Activated CD4-positive, CD25-positive, alpha-beta regulatory T cell treated with anti-CD3 and anti-CD28 coated beads, Interleukin-2, amount 50 U/mL, for 72 hours (primary cell): ENCODE results near the gene CNNM2.
"Not testable (repeated sequence)": the region's sequence is repeated elsewhere in the genome, so short reads cannot be mapped to it uniquely, and the experiment has no call there.

ENCODE experiments used
- DNase-seq: peaks from one replicate; pipeline ENCODE4 v3.0.0; 2021

The CNNM2 gene

DNA sequence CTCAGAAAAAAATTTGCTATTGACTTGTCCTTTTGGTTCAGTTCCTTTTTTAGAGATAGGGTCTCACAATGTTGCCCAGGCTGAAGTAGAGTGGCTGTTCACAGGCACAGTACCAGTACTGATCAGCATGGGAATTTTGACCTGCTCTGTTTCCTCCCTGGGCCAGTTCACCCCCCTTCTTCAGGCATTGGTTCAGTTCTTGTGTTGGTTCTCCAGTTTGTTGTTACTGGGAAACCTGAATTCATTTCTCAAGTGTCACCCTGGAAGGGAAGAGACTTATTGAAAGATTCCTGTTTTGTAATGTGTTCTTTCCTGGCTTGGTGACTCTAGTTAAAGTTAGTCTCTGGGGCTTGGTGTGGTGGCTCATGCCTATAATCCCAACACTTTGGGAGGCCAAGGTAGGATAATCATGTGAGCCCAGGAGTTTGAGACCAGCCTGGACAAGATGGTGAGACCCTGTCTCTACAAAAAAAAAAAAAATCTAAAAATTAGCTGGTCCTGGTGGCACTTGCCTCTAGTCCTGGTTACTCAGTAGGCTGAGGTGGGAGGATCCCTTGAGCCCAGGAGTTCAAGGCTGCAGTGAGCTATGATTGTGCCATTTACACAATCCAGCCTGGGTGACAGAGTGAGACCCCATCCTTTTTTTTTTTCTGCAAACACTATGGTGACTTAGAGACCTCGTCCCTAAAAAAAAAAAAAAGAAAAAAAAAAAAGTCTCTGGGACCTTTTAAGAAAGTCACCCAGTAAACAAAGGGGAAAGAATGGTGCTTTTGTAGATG, 52.7 kb downstream of the CNNM2 start:
- no peak for DNase-seq

DNA sequence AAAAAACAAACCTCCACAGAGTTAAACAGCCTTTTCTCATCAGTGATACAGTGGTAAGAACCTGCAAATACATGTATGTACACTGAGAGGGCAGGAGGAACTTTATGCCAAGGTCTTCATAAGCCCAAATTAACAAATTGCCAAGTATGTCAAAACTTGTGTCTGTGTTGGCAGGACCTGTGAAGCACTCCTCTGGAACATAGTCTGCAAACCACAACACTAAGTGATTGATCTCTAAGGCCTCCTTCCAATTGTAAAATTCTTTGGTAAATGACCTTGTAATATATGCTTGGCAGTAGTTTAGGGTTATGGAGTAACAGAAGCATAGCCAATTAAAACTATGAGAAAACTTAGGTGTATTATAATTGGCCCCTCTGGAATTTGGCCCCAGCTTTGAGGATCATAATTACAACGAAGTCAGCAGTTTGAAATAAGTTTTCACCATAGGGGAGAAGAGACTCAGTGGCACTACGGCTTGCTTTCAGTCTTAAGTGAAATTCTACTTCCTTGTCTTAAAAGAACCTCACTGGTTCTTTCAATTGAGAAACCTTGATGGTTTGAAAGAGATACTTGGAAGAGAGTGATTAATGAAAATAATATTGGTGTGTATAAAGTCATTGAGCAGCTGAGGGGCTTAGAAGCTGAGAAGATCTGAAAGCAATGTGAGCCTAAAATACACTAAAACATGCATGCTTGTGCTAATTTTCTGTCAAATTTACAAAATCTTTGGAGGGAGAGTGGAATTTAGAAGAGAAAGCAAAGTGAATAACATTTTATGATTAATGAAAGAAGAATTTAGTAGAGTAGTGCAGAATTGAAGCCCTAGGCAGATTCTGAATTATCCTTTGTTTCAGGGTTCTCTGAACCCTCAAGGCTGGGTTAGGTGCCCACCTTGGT, 57.6 kb downstream of the CNNM2 start:
- DNase-seq = no peak

DNA sequence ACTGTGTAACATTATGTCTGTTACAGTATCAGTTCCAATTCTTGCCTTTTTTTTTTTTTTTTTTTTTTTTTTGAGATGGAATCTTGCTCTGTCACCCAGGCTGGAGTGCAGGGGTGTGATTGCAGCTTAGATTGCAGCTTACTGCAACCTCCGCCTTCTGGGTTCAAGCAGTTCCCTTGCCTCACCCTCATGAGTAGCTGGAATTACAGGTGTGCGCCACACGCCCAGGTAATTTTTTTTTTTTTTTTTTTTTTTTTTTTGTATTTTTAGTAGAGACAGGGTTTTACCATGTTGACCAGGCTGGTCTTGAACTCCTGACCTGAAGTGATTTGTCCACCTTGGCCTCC, 58.3 kb downstream of the CNNM2 start:
- not testable (repeated sequence) for DNase-seq

DNA sequence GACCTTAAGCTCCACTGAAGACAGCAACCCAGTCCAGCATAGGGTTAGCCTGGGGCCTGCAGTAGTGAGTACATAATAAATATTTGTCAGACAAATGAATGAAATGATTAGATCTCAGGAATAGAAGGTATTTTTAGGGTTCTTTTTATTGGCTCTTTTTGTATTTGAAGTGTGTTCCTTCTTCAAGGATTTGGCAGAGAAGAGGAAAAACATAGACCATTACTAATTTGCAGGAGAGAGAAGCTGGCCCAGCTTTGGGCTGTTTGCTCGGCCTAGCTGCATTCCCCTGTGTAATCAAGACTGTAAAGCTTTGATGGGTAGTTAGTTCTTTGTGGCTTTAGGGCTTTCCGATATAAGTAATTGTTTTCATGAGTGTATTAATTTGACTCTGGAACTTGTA, 64.2 kb downstream of the CNNM2 start:
- DNase-seq = no peak

DNA sequence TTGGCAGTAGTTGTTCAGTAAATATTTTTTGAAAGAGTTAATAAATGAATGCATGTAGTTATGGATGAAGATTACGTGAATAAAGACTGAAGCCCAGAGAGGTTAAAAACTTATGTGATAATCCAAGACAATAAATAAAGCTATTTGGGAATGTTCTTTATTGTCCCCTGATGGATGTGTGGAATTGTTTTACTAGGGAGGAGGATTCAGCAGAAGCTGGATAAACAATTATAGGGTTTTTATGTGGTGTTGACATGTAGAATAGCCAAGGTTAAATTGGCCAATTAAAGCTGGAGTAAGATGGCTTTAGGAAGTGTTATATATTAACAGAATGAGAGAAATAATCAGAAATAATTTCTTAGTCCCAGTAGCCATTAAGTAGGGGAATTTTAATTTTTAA, 66.0 kb downstream of the CNNM2 start:
- DNase-seq = no peak

DNA sequence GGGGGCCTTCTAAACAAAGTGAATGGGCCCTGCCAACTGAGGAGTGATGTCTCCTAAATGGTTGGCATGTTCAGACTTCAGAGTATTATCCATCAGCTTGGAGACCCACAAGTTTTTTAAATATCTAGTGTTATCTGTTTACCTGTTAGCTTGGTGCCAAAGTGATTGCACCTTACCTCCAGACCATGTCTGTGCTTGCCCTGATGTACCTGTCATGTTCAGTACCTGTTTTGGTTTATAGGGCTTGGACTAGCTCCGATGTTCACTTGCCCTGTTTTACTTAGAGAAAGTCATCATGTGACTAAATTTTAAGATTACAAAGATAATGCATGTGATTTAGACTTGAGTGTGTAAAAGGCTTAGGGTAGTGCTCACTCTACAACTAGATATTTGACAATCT, 67.7 kb downstream of the CNNM2 start:
- DNase-seq = no peak

DNA sequence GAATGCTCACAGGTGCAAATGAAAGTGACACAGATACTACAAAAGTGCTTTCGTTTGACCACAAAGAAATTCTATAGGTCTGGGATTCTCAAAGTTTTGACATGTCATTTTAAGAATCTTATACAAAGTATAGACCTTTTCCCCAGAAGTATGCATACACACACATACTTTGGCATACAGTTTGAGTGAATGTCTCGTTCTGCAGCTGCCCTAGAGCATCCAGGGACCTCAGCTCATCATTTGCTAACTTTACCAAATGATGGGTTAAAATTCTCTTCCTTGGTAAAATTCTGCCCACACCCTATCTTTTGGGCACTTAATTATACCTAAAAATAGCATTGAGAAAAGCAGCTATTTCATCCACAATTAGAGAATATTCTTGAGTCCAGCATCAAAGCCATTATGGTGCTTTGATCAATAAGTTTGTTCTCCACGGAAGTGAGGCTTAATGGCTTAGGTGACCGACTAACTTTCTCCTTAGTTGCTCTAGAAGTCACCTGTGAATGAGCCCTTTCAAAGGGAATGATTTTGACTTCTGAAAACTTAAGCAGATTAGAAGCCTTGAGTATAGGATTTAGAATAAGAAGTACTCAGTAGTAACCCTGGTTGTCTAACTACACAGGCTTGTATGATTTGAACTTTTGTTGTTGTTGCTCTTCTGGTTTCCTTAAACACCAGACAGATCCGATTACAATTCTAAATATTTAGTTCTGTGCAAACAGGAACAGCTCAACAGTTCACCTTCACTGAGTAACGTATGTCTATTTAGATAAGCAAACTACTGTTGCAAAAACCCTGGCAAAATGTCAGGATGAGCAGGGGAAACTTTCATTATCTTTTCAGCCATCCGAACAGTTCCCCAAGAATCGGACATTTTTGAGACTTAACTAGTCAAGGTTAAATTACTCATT, 70.6 kb downstream of the CNNM2 start:
- DNase-seq = no peak

DNA sequence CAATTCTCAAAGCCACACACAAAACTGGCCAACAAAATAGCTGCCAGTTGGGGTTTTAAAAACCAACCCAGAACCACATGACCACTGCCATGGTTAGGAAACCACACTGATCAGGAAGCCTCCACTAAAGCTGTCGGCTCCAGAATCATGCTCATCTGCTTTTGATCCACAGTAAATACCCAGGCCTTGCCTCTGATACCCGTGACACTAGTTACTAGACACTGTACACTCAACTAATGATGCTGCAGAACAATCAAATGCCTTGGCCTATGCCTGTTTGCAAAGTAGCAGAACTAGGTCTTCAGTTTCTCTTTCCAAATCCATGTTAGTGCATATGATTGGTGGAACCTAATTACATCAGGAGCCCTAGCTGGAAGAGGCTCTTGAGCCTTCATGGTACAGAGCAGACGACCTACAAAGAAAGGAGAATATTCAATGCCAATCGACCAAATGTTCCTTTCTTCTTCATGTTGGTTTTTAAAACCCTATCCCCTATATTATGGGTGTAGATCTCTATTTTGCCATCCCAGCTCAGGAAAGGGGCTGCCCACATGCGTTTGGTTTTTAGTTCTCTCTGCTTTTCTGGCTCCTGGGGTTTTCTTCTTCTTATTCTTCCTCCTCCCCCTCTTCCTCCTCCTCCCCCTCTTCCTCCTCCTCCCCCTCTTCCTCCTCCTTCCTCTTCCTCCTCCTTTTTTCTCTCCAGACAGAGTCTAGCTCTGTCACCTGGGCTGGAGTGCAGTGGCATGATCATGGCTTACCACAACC, 76.6 kb downstream of the CNNM2 start:
- no peak for DNase-seq

DNA sequence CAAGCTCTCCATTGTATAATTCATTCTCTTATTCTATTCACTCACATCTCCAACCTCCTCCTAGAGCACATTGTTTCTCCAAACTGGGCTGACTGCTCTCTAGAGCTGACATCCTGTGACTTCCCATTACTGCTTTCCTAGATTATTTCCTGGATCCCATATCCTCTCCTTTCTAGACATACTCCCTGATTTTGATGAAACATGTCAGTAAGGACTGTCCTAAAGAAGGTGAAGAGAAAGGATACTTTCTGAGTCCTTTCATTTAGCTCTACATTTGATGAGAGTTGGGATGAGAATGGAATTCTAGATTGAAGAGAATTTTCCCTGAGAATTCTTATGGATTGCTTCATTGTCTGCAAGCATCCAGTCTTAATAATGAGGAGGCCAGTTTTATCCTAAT, 78.8 kb downstream of the CNNM2 start:
- no peak for DNase-seq

DNA sequence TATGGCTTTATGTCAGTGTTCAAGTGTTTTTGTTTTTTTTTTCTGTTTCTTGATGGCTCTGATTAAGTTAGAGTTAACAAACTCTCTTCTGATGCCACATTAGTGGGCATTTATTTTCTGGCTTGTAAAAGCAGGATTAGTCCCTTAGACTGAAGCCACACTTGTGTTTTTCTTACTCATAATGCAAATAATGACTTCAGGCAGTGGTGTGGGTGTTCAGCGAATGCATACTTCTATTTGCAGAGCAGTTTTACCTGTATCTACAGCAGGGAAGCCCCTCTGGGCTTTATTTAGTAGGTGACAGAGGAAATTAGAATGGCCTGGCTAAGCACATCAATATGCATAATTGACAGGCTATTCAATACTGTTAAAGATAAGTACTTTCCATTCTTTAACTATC, 79.9 kb downstream of the CNNM2 start:
- no peak for DNase-seq

DNA sequence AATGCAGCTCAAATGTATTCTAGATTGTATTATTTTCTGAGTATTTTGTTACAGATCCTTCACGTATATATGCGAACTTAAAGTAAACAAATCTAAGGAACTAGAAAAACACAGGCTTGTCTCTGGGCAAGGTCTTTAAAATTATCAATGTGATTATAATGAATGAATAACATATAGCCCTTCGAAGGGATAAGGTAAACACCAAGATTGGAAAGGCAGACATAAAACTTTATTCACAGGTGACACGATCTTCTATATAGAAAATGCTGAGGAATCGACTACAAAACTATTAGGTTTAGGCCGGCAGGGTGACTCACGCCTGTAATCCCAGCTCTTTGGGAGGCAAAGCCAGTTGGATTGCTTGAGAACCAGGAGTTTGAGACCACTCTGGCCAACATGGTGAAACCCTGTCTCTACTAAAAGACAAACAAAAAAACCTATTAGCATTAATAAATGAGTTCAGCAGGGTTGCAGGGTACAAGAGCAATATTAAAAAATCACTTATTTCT, 80.4 kb downstream of the CNNM2 start:
- no peak for DNase-seq

DNA sequence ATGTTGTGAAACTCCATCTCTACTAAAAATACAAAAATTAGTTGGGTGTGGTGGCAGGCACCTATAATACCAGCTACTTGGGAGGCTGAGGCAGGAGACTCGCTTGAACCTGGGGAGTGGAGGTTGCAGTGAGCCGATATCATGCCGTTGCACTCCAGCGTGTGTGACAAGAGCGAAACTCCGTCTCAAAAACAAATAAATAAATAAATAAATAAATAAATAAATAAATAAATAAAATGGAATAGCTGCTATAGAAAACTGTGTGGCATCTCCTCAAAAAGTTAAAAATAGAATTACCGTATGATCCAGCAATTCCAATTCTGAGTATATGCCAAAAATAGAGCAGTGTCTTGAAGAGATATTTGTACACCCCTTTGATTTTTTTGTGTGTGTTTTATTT, 82.0 kb downstream of the CNNM2 start:
- not testable (repeated sequence) for DNase-seq

DNA sequence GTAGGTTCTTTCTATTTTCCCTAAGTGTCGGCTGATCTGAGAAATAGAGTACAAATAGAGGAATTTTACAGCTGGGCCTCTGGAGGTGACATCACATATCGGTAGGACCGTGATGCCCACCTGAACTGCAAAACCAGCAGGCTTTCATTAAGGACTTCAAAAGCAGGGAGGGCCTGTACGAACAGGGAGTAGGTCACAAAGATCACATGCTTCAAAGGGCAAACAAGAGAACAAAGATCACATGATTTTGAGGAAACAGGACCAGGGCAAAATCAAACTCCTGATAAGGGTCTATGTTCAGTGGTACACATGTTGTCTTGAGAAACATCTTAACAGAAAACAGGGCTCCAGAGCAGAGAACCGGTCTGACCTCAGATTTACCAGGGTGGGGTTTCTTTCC, 88.9 kb downstream of the CNNM2 start:
- DNase-seq = no peak

DNA sequence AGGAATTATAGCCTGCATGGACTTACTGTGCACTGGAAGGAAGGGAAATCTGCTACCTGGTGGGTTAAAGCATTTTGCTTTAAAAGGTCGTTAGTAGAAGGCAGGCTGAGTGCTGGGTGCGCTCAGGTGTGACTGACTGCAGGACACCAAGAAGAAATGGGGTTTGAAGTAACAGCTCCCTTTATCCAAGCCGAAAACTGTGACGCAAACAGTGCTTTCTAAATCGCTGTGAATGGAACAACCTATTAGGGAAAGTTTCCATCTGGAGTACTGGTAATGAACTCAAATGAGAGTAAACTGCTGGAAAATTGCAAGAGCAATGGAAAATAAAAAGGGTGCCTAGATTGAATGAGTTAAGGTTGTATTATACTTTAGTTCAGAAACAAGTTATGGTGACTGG, 95.3 kb downstream of the CNNM2 start:
- no peak for DNase-seq

DNA sequence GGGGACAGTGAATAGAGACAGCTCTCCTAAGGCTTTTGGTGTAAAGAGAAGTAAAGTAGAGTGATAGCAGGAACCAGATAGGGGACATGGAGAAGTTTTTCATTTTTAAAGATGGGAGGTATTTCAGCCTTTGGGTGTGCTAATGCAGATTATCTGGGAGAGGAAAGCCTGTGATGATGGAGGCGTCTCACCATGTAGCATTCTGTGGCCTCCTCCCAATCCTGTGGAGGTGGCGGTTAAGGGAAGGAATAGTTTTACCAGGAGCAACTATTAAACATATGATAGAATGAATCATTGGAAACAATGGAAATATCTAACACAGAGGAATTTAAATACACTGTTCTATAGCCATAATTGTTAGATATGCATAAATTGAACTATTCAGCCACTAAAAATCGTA, 101.3 kb downstream of the CNNM2 start:
- DNase-seq = no peak

DNA sequence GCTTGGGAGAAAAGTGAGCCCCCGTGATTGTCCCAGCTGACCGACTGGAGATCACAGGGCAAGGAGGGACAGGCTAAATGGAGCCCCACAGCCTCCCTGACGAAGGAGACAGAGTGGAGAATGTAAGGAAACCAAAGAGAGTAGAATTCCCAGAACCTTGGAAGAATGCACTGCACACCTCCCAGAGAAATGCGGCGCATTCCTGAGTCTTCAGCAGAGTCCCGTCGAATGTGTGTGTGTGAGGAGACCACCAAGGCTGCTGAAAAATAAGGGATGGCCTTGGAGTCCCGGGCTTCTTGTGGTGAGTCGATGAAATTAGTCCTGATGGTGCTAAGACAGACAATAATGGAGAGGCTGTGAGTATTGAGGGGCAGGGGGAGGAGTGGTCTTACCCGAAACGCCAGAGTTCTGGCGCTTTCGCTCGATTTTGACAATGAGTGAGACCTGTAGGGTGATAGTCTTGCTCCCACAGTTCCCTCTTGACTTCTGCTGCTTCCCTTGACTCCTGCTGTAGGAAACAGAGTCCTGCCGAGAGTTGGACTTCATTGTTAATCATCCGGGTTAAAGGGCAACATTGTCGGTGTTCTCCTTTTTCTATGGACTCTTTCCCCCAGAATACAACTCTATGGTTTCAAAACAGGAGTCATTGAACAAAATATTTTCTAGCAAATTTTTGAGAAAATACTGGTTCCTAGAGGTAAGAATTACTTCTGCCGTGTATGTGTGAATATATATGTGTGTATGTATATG, 103.2 kb downstream of the CNNM2 start:
- no peak for DNase-seq

DNA sequence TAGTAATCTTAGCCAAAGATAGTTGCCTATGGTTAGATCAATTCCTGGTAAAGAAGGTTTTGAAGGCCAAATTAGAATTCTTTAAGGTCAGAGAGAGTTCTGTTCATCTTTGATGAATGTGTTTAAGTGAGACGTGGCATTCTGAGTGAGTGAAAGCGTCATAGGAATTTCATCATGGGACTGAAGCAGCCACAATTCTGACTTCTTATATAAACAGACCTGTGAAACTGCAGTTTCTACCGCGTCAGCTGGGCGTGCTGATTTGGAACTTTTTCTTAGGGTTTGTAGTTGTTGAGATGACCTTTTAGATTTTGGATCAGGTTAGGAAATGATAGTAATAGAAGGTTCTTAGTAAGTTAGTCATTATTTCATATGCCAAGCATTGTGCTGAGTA, 103.8 kb downstream of the CNNM2 start:
- DNase-seq = no peak

DNA sequence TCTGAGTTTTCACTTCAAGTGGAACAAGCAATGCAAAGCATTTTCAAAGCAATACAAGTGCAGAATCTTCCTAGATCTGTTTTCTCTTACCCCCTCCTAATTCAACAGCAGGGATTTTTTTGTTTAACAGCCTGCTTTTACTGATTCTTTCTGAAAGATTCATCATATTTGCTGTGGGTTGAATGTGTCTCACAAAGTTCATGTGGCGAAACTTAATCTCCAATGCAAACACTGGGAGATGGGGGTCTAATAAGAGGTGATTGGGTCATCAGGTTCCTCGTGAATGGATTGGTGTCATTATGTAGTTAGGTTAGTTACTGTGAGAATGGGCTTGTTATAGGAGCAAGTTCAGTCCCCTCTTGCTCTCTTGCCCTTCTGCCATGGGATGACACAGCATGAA, 107.6 kb downstream of the CNNM2 start:
- no peak for DNase-seq

DNA sequence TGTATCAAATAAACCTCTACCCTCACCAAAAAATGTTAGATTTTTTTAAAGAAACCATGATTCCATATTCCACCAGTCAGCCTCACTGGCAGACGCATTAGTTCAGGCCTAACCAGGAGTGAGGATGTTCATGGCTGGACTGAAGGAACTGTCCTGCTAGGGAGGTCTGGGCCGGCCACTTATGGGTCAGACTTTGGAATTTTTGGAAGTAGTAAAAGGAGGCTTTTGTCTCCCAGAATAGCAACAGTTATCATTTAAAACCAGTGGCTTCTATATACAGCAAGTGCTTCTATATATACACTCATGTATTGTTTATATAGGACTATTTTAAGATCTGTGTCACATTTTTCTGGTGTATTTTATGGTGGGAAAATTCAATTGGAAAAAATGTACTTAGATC, 120.5 kb downstream of the CNNM2 start:
- DNase-seq = no peak

DNA sequence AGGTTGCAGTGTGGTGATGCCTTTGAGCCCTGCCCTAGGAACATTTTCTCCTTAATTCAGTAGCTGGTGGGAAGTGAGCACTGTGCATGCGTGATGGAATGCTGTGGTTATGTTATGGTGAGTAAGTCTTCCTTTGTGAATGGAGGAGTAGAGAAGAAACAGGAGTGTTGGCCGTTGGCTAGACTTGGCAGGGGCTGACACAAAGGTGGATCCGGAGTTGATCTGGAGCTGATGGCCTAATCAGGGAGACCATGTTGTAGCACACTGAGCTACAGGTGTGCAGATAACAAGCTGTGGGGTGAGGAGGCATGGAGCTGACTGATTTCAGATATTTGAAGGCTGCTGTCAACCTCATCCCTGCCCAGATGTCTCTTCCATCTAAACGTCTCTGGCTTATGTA, 122.3 kb downstream of the CNNM2 start:
- DNase-seq = no peak

DNA sequence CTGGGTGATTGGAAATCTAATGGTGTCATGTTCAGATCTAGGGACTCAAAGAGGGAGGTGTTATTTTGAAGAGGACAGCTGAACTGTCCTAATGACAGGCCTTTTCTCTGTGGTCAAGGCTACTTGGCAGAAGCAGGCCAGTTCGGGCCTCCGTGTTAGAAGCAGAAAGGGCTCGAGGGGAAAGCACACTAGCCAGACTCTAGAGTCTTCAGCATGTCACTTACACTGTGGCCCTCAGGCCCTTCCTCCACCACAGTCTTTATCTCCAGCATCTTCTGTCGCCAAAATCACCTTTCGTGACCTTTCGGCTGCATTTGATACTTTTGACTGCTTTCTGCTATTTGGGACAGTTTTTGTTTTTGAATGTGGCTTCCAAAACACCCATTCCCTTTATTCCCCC, 123.3 kb downstream of the CNNM2 start:
- DNase-seq = no peak

DNA sequence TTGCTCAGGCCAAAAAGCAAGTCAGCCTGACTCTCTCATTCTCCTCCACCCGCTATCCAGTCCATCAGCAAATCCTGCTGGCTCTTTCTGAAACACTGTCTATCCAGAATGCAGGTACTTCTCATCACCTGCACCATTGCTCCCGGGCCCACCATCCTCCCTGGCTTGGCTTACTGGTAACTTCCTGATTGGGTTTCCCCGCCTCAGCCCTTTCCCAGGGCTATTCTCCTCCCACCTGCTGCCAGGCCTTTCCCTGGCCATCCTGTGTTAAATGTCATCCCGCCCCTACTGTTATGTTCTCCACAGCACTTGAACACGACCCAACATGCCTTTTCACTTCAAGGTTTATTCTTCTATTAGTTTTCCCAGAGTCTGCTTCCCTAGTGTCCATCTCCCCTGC, 124.0 kb downstream of the CNNM2 start:
- DNase-seq = no peak
